ENCODE data around the gene SARS2.
"Not testable (repeated sequence)": the region's sequence is repeated elsewhere in the genome, so short reads cannot be mapped to it uniquely, and the experiment has no call there.

The SARS2 gene

DNA sequence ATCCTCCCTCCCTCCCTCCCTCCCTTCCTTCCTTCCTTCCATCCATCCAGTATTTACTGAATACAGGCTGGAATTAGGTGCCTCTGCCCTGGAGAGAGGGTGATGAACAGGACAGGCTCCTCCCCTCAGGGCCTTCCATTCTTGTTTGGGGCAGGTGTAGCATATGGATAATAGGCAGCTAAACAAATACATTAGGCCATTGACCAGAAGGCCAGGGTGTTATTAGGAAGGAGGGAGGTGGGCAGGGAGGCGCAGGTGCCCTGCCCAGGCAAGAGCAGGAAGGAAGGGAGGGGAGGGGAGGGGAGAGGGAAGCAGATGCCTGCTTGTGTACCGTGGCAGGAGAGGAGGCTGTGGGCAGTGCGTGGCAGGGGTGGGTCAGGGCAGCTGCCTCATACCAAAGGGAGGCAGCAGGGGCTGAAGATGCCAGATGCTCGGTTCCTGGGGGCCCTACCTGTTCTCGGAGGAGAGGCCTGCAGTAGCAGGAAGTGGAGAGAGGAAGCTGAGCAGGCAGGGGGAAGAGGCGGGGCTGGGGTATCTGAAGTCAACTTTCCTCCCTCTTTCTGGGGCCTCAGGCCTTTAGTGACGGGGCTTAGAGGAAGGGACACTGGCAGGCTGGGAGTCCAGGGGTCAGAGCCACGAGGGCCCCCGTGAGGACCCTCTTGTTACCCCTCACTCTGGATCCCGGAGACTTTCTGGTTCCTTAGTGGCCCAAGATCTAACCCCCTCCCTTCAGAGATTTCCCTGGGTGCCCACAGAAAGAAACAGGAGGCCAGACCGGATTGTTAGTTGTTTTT is 52.6 kb downstream of the SARS2 start, which contains the start of gene RINL:
Gene RINL (minus strand): TSS at position 495 of the 794 bp plus-strand sequence. CDS start 1,533 bp downstream, outside the sequence.
- Histone ChIP-seq H3K27ac (no peak within 1 kb of the TSS), H3K36me3 (peaks cover 20 to 44% (median 38%) of the 10 kb centered on the region in 3 donors), H3K4me3 (no peak within 1 kb of the TSS), H3K9me3 (no peaks in the 10 kb centered on the region), H3K4me1 (no peaks in the 10 kb centered on the region), H3K27me3 (no peaks in the 10 kb centered on the region)
- DNase-seq = no peak
- intact Hi-C loops (cut with DNase I; ENCODE audit: low total_unique reads) = loop anchor here (10.0 kb wide), 1 partner anchor 113 kb away; no protein-coding TSS in a partner anchor
- TF ChIP-seq CTCF (IDR thresholded peaks at IDR 0.05) = no peak

DNA sequence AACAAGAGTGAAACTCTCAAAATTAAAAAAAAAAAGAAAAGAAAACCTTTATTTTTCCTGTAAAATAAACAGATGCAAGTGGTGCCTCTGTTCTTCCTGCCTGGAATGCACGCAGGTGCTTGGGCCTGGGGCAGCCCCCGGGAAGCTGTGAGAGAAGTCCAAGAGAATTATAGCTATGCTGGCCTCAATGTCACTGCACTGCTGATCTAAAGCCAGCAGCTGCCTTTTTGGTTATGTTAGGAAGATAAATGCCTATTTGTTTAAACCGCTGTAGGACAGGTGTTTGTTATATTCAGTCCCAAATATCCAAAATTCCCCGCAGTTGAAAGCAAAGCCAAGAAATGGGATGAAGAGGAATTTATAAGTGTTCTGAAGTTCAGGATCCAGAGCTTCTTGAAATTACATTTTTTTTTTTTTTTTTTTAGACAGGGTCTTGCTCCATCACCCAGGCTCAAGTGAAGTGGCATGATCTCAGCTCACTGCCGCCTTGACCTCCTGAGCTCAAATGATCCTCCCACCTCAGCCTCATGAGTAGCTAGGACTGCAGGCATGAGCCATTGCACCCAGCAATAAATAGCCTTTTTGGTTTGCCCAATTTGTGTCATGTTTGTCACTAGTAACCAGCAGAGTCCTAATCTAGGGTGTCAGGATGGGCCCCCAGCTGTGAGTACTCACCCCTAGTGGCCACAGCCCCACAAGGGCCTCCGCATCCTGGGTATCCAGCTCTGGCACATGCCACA is 54.7 kb downstream of the SARS2 start:
- intact Hi-C loops (cut with DNase I; ENCODE audit: low total_unique reads) = loop anchor here (10.0 kb wide), 1 partner anchor 111 kb away; no protein-coding TSS in a partner anchor
- Histone ChIP-seq H3K27ac (no peak overlapping the region), H3K4me1 (no peaks in the 10 kb centered on the region), H3K4me3 (no peak overlapping the region), H3K27me3 (no peaks in the 10 kb centered on the region), H3K9me3 (no peaks in the 10 kb centered on the region), H3K36me3 (peaks cover 5 to 23% (median 19%) of the 10 kb centered on the region in 3 donors)
- DNase-seq = no peak
- no peak for TF ChIP-seq CTCF (IDR thresholded peaks at IDR 0.05)

DNA sequence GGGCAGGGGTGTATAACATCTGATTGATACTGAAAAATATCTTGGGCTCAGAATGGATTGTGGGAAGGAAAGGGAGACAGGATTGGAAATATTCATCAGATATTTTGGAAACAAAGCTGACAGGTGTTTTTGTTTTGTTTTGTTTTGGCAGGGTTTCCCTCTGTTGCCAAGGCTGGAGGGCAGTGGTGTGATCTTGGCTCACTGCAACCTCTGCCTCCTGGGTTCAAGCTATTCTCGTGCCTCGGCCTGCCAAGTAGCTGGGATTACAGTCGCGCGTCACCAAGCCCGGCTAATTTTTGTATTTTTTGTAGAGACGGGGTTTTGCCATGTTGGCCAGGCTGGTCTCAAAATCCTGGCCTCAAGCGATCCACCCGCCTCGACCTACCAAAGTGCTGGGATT is 57.2 kb downstream of the SARS2 start:
- H3K4me1 ChIP-seq = peaks cover 0 to 19% (median 14%) of the 10 kb centered on the region in 4 donors
- intact Hi-C loops (cut with DNase I; ENCODE audit: low total_unique reads) = loop anchor here (10.0 kb wide), 1 partner anchor 109 kb away; no protein-coding TSS in a partner anchor
- H3K9me3 ChIP-seq, H3K36me3 ChIP-seq, H3K27me3 ChIP-seq, DNase-seq, H3K27ac ChIP-seq, H3K4me3 ChIP-seq: not testable (repeated sequence)

DNA sequence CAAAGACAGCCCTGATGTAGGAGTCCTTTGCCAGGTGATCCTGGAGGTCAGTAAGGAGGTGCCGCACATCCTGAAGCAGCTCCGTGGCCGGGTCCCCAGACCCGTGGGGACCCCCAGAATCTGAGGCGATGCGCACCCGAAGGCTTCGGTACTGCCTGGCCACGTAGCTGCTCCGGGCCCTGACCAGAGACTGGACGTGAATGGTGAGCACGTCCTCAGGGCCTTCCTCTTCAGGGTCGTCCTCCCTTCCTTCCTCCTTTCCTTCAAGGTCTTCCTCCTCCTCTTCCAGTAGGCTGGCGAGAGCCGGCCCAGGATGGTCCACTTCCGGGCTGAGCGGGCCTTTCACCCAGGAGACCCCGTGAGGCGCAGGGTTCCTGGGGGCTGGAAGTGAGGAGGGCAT is 60.0 kb downstream of the SARS2 start:
- DNase-seq = no peak
- Histone ChIP-seq H3K27me3 (no peaks in the 10 kb centered on the region), H3K36me3 (no peaks in the 10 kb centered on the region), H3K27ac (no peak overlapping the region), H3K4me1 (peaks cover 0 to 19% (median 14%) of the 10 kb centered on the region in 4 donors), H3K9me3 (no peaks in the 10 kb centered on the region), H3K4me3 (no peak overlapping the region)
- intact Hi-C loops (cut with DNase I; ENCODE audit: low total_unique reads) = loop anchor here (10.0 kb wide), 1 partner anchor 106 kb away; no protein-coding TSS in a partner anchor
- no peak for TF ChIP-seq CTCF (IDR thresholded peaks at IDR 0.05)

- DNase-seq = peak; percentile 78 to 87
- TF ChIP-seq CTCF (IDR thresholded peaks at IDR 0.05) = peak; percentile 70 to 83
- H3K27me3 ChIP-seq = no peaks in the 10 kb centered on the region
- no peaks in the 10 kb centered on the region for H3K9me3 ChIP-seq
- H3K27ac ChIP-seq = peak overlapping the region; percentile 5 to 10
- H3K4me1 ChIP-seq = peaks cover 0 to 19% (median 14%) of the 10 kb centered on the region in 4 donors
- H3K4me3 ChIP-seq = peak overlapping the region; percentile 46 to 59
- H3K36me3 ChIP-seq = no peaks in the 10 kb centered on the region
- intact Hi-C loops (cut with DNase I; ENCODE audit: low total_unique reads) = loop anchor here (10.0 kb wide), 1 partner anchor 105 kb away; no protein-coding TSS in a partner anchor
Measured at GRCh38 chr19:38869836-38870607, 60.5 kb downstream of the SARS2 start.
